ENCODE measurements around the gene CSF2RB. TPM values are rescaled to one million over a fixed set of nuclear protein-coding genes. Genes with fewer than 3 reads are reported as not detected.
A peak's percentile ranks its signal among the peaks of the same experiment; 100 is the strongest.

The CSF2RB gene
- total RNA-seq, 1 experiment from 2014 or later, result not detected

DNA sequence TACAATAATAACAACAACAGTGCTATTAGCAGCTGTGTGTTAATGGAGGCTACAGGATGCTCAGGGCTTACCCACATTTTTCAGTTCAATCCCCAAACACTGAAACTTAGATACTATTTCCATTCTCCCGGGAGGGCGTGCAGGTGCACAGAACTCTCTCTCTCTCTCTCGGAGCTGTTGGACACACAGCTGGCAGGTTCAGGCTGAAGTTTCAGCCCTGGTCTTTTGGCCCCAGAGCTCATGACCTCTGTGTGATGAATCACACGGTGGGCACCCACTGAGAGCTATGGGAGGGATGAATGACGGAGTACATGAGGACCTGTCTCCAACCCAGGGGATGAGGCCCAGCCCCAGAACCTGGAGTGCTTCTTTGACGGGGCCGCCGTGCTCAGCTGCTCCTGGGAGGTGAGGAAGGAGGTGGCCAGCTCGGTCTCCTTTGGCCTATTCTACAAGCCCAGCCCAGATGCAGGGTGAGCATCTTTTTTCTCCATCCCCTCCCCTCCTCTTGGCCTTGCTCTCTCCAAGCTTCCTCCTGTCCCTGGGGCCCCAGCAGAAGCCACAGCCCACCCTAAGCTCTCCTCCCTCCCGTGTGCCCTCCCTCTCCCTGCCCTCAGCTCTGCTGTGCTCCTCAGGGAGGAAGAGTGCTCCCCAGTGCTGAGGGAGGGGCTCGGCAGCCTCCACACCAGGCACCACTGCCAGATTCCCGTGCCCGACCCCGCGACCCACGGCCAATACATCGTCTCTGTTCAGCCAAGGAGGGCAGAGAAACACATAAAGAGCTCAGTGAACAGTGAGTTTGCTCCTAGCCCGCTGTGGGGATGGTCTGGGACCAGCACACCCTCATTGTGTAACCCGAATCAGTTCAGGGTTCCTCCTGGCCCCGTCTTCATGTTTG, 16.9 kb downstream of the CSF2RB start:
- no peak overlapping the region; a peak in 1 of 5 replicates for H3K4me3 Mint-ChIP-seq

More for the DNA sequence above, 16.9 kb downstream of the CSF2RB start:
- no peak overlapping the region for H3K27ac Mint-ChIP-seq
- H3K79me1 ChIP-seq (ENCODE audit: insufficient read depth, low read depth, low read length, poor library complexity, severe bottlenecking), result no peaks in the 10 kb centered on the region
- no peaks in the 10 kb centered on the region; the same call in 1 of the 2 replicates for H3K27me3 ChIP-seq (ENCODE audit: insufficient read depth, low read length)
- no peak overlapping the region for H2BK12ac ChIP-seq (ENCODE audit: insufficient read length, low read depth, low read length)
- H3K9ac ChIP-seq (ENCODE audit: extremely low read depth, insufficient read length, low read length), result no peak overlapping the region
- no peaks in the 10 kb centered on the region for H3K79me2 ChIP-seq (ENCODE audit: insufficient read depth, low read length)
- H3K27me3 Mint-ChIP-seq (ENCODE audit: low read depth), result peaks cover 48% of the 10 kb centered on the region
- no peak overlapping the region for H3T11ph ChIP-seq (ENCODE audit: low read length)
- H3K4ac ChIP-seq (ENCODE audit: low read depth, low read length), result no peak overlapping the region
- H3K23me2 ChIP-seq (ENCODE audit: insufficient read length, low read depth, low read length, poor library complexity, severe bottlenecking), result no peaks in the 10 kb centered on the region
- H3K36me3 Mint-ChIP-seq (ENCODE audit: insufficient read depth in 1 of 3, low read depth in 3 of 3), result no peaks in the 10 kb centered on the region
- H2BK15ac ChIP-seq (ENCODE audit: low read depth, low read length), result no peak overlapping the region
- H3K4me2 ChIP-seq (ENCODE audit: insufficient read depth, insufficient read length, low read length), result no peak overlapping the region
- no peak overlapping the region for H4K8ac ChIP-seq (replicated peaks; ENCODE audit: insufficient read length, low read depth, low read length)
- no peak for TF ChIP-seq CTCF (conservative IDR thresholded peaks at IDR 0.05)
- no peak overlapping the region for H3K27ac ChIP-seq (ENCODE audit: insufficient read length, low read depth, low read length)
- H3K14ac ChIP-seq (ENCODE audit: insufficient read depth, low read length), result no peak overlapping the region
- H3K4me1 ChIP-seq (ENCODE audit: insufficient read depth, low read length), result no peaks in the 10 kb centered on the region
- H3K4me1 Mint-ChIP-seq, result peaks cover 0 to 4% of the 10 kb centered on the region in 2 experiments; a peak in 1 of 4 replicates
- no peaks in the 10 kb centered on the region for H3K9me3 ChIP-seq (ENCODE audit: control insufficient read depth, low read depth, low read length)
- no peak overlapping the region for H3K23ac ChIP-seq (ENCODE audit: insufficient read length, low read depth, low read length)
- no peak overlapping the region for H4K5ac ChIP-seq (ENCODE audit: insufficient read length, low read depth, low read length)
- no CpG with 5 or more reads among the region's 20 CpGs for WGBS (ENCODE audit: extremely low coverage, insufficient read length, low lambda C conversion rate)
- no peak overlapping the region for H3K56ac ChIP-seq (ENCODE audit: insufficient read length, low read depth, low read length)
- H4K20me1 ChIP-seq (ENCODE audit: control insufficient read depth, insufficient read depth, insufficient read length), result no peaks in the 10 kb centered on the region
- no peak overlapping the region for H3K18ac ChIP-seq (ENCODE audit: insufficient read length, low read depth, low read length)
- peak; percentile 18 for DNase-seq
- H2AK5ac ChIP-seq (ENCODE audit: insufficient read length, low read length), result no peak overlapping the region
- no peak overlapping the region for H4K91ac ChIP-seq (ENCODE audit: insufficient read length, low read depth, low read length)
- no peak overlapping the region for H2BK20ac ChIP-seq (ENCODE audit: low read depth, low read length, poor library complexity, severe bottlenecking)
- H2BK5ac ChIP-seq (ENCODE audit: insufficient read length, low read length), result no peak overlapping the region
- H3K9me3 Mint-ChIP-seq, result no peaks in the 10 kb centered on the region
- no peak overlapping the region for H2BK120ac ChIP-seq (ENCODE audit: low read depth, low read length, poor library complexity, severe bottlenecking)
- H2AFZ ChIP-seq (ENCODE audit: low read length), result no peak overlapping the region
